ENCODE results near the gene UNC80. TPM values are rescaled to one million over a fixed set of nuclear protein-coding genes. Genes with fewer than 3 reads are reported as not detected.

UNC80 gene
- polyA plus RNA-seq, 1 of the 3 experiments (the other 2 are of a cell fraction), result 0.59 TPM

DNA sequence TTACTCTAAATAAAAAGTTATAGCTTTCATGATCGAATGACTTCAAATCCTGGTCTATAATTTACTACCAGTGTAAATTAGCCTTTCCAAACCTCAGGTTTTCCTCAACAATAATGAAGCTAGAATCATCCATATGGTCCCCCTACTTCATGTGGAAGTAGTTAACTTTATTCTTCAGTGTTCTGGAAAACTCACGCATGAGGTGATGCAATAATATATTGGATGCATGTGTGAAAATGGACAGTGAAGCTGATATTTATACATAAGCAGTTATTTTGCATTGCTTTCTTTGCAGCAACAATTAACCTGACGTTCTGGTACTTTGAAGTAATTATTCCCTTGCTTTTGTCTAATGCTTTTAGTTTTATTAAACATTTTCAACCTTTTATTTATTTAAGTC lies 18.6 kb upstream of the UNC80 start:
- Histone ChIP-seq H2AFZ (ENCODE audit: low read depth) (no peak overlapping the region), H4K20me1 (ENCODE audit: insufficient read depth) (no peaks in the 10 kb centered on the region), H3K36me3 (replicated peaks in 1 of 2; ENCODE audit: control insufficient read depth in 1 of 2, insufficient read depth in 2 of 2, low read length in 1 of 2) (no peaks in the 10 kb centered on the region), H3K27me3 (ENCODE audit: insufficient read depth) (no peaks in the 10 kb centered on the region), H3K4me3 (ENCODE audit: low read depth in 2 of 2, low read length in 1 of 2) (no peak overlapping the region), H3K4me1 (ENCODE audit: control insufficient read depth in 1 of 2, insufficient read depth in 2 of 2, low read depth in 1 of 2, low read length in 1 of 2) (no peaks in the 10 kb centered on the region), H3F3A (replicated peaks; ENCODE audit: insufficient read depth) (no peaks in the 10 kb centered on the region), H3K9ac (no peak overlapping the region), H3K27ac (ENCODE audit: low read depth in 2 of 2, low read length in 1 of 2) (no peak overlapping the region), H3K4me2 (no peak overlapping the region), H3K9me2 (no peaks in the 10 kb centered on the region), H3K9me3 (no peaks in the 10 kb centered on the region), H3K79me2 (ENCODE audit: insufficient read depth) (no peaks in the 10 kb centered on the region)
- POLR2A ChIA-PET, result no interaction called here
- 23% methylated on average over 3 of the region's 3 CpGs for WGBS (ENCODE audit: low lambda C conversion rate)
- TF ChIP-seq REST (IDR thresholded peaks at IDR 0.05; ENCODE audit: low read depth, low read length) (no peak), RCOR1 (IDR thresholded peaks at IDR 0.05; ENCODE audit: low read length) (no peak), NFIC (IDR thresholded peaks at IDR 0.05; ENCODE audit: borderline replicate concordance) (no peak), GATA2 (CRISPR knock-in tag; IDR thresholded peaks at IDR 0.05) (no peak), POLR2AphosphoS5 (IDR thresholded peaks at IDR 0.05; ENCODE audit: low read depth, low read length) (no peak), NRF1 (IDR thresholded peaks at IDR 0.05; ENCODE audit: low read depth, low read length) (no peak), TCF12 (IDR thresholded peaks at IDR 0.05) (no peak), TAF1 (IDR thresholded peaks at IDR 0.05; ENCODE audit: borderline replicate concordance, low read depth, low read length) (no peak), TEAD4 (IDR thresholded peaks at IDR 0.05; ENCODE audit: borderline replicate concordance, insufficient read depth) (no peak), RFX5 (IDR thresholded peaks at IDR 0.05; ENCODE audit: low read length) (no peak), JUND (IDR thresholded peaks at IDR 0.05) (no peak), YY1 (IDR thresholded peaks at IDR 0.05; ENCODE audit: low read depth) (no peak), ELF1 (IDR thresholded peaks at IDR 0.05) (no peak), FOSL2 (IDR thresholded peaks at IDR 0.05; ENCODE audit: borderline replicate concordance, low read depth) (no peak), FOXJ3 (CRISPR knock-in tag; IDR thresholded peaks at IDR 0.05) (no peak)
- TF ChIP-seq, protein P1, sequence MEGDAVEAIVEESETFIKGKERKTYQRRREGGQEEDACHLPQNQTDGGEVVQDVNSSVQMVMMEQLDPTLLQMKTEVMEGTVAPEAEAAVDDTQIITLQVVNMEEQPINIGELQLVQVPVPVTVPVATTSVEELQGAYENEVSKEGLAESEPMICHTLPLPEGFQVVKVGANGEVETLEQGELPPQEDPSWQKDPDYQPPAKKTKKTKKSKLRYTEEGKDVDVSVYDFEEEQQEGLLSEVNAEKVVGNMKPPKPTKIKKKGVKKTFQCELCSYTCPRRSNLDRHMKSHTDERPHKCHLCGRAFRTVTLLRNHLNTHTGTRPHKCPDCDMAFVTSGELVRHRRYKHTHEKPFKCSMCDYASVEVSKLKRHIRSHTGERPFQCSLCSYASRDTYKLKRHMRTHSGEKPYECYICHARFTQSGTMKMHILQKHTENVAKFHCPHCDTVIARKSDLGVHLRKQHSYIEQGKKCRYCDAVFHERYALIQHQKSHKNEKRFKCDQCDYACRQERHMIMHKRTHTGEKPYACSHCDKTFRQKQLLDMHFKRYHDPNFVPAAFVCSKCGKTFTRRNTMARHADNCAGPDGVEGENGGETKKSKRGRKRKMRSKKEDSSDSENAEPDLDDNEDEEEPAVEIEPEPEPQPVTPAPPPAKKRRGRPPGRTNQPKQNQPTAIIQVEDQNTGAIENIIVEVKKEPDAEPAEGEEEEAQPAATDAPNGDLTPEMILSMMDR (IDR thresholded peaks at IDR 0.05), result no peak
- TF ChIP-seq, protein P2, sequence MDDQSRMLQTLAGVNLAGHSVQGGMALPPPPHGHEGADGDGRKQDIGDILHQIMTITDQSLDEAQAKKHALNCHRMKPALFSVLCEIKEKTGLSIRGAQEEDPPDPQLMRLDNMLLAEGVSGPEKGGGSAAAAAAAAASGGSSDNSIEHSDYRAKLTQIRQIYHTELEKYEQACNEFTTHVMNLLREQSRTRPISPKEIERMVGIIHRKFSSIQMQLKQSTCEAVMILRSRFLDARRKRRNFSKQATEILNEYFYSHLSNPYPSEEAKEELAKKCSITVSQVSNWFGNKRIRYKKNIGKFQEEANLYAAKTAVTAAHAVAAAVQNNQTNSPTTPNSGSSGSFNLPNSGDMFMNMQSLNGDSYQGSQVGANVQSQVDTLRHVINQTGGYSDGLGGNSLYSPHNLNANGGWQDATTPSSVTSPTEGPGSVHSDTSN (IDR thresholded peaks at IDR 0.05), result no peak
- TF ChIP-seq, protein P3, sequence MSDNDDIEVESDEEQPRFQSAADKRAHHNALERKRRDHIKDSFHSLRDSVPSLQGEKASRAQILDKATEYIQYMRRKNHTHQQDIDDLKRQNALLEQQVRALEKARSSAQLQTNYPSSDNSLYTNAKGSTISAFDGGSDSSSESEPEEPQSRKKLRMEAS (IDR thresholded peaks at IDR 0.05; ENCODE audit: low read depth), result no peak
- CTCF ChIA-PET, result interaction anchor here (0.9 kb wide), 1 partner anchor 14 kb away, joined by 3 read pairs; no protein-coding TSS in a partner anchor
- DNase-seq, result no peak
